Activated naive CD4-positive, alpha-beta T cell treated with anti-CD3 and anti-CD28 coated beads for 36 hours (primary cell): Measurements from ENCODE around the gene CHRM1. TPM values are rescaled to one million over a fixed set of nuclear protein-coding genes. Genes with fewer than 3 reads are reported as not detected.
A peak's percentile ranks its signal among the peaks of the same experiment; 100 is the strongest.

Experiments
- CTCF ChIA-PET: fragments of 350-600 bp; sonication (Branson Sonifier 250); formaldehyde crosslinking; loops from one replicate; lab custom pipeline; 2021; ENCODE audit warnings: antibody characterized with exemption; lab: Charles Lee
- DNase-seq: peaks from one replicate; pipeline ENCODE4 v3.0.0-alpha.2; 2020
- H3K27ac Mint-ChIP-seq: one replicate; pipeline ENCODE4 v1.8.0; 2021; ENCODE audit warnings: mild to moderate bottlenecking, mixed read lengths
- H3K27me3 Mint-ChIP-seq: one replicate; pipeline ENCODE4 v1.8.0; 2021; ENCODE audit warnings: low read depth, mixed read lengths
- H3K36me3 Mint-ChIP-seq: one replicate; pipeline ENCODE4 v1.8.0; 2021; ENCODE audit warnings: low read depth, mixed read lengths
- H3K4me1 Mint-ChIP-seq: one replicate; pipeline ENCODE4 v1.8.0; 2021; ENCODE audit warnings: low read depth, mixed read lengths
- H3K4me3 Mint-ChIP-seq: one replicate; pipeline ENCODE4 v1.8.0; 2021; ENCODE audit warnings: mild to moderate bottlenecking, moderate library complexity, mixed read lengths
- H3K9me3 Mint-ChIP-seq: one replicate; pipeline ENCODE4 v1.8.0; 2021; ENCODE audit warnings: mixed read lengths
- intact Hi-C: fragments of 100-400 bp; cut with micrococcal nuclease; formaldehyde crosslinking; loops from one replicate; pipeline ENCODE4 v1.15.1; 2023
- total RNA-seq, 2 experiments: library from RNA; stranded (reverse); gene quantifications; one replicate each; pipeline ENCODE4 v1.2.3, GENCODE V29; 2021

The CHRM1 gene
- total RNA-seq, 2 experiments from 2014 or later: not detected

GRCh38 chr11:62892077-62892922 lies 28.9 kb downstream of the CHRM1 start:
- H3K4me3 Mint-ChIP-seq: no peak overlapping the region
- intact Hi-C loops: loop anchor here (10.0 kb wide), 1 partner anchor 673 kb away; the partner anchor contains the start of gene PLAAT2
- no peak for DNase-seq

GRCh38 chr11:62889484-62890437 lies 31.4 kb downstream of the CHRM1 start:
- CTCF ChIA-PET: interaction anchor here (0.7 kb wide), 1 partner anchor 222 kb away, joined by 4 read pairs; no protein-coding TSS in a partner anchor
- H3K9me3 Mint-ChIP-seq: no peaks in the 10 kb centered on the region
- H3K4me3 Mint-ChIP-seq: no peak overlapping the region
- intact Hi-C loops: loop anchor here (10.0 kb wide), 1 partner anchor 675 kb away; the partner anchor contains the start of gene PLAAT2
- DNase-seq: peak; percentile 23
- H3K4me1 Mint-ChIP-seq: peaks cover 22% of the 10 kb centered on the region
- H3K36me3 Mint-ChIP-seq: peaks cover 47% of the 10 kb centered on the region
- H3K27ac Mint-ChIP-seq: peak overlapping the region; percentile 78
- no peaks in the 10 kb centered on the region for H3K27me3 Mint-ChIP-seq

More at GRCh38 chr11:62892077-62892922, 28.9 kb downstream of the CHRM1 start:
- no peak overlapping the region for H3K27ac Mint-ChIP-seq
- H3K4me1 Mint-ChIP-seq: peaks cover 6% of the 10 kb centered on the region
- H3K9me3 Mint-ChIP-seq: no peaks in the 10 kb centered on the region
- peaks cover 24% of the 10 kb centered on the region for H3K36me3 Mint-ChIP-seq
- peaks cover 3% of the 10 kb centered on the region for H3K27me3 Mint-ChIP-seq
- CTCF ChIA-PET: interaction anchor here (0.7 to 1.2 kb wide), 3 partner anchors 14 to 122 kb away, joined by 3 to 6 read pairs (median 5); no protein-coding TSS in a partner anchor

- no peak for DNase-seq
- Mint-ChIP-seq H3K4me3 (no peak overlapping the region), H3K9me3 (no peaks in the 10 kb centered on the region), H3K27me3 (no peaks in the 10 kb centered on the region), H3K27ac (peak overlapping the region; percentile 78), H3K36me3 (peaks cover 51% of the 10 kb centered on the region), H3K4me1 (peaks cover 27% of the 10 kb centered on the region)
- CTCF ChIA-PET: no interaction called here
- intact Hi-C loops: no loop called here
These were observed 32.1 kb downstream of the CHRM1 start for GRCh38 chr11:62889126-62889483.

GRCh38 chr11:62888406-62888805 lies 32.8 kb downstream of the CHRM1 start:
- no peak overlapping the region for H3K27ac Mint-ChIP-seq
- CTCF ChIA-PET: no interaction called here

GRCh38 chr11:62885137-62885750 lies 35.9 kb downstream of the CHRM1 start:
- Mint-ChIP-seq H3K36me3 (peaks cover 88% of the 10 kb centered on the region), H3K9me3 (no peaks in the 10 kb centered on the region), H3K27me3 (no peaks in the 10 kb centered on the region), H3K27ac (peak overlapping the region; percentile 57), H3K4me3 (peak overlapping the region; percentile 22), H3K4me1 (peaks cover 43% of the 10 kb centered on the region)
- intact Hi-C loops: no loop called here
- no peak for DNase-seq
- CTCF ChIA-PET: interaction anchor here (0.6 to 2.4 kb wide), 5 partner anchors 12 to 46 kb away, joined by 3 to 10 read pairs (median 4); partner anchors contain the start of gene WDR74

More at GRCh38 chr11:62888406-62888805, 32.8 kb downstream of the CHRM1 start:
- Mint-ChIP-seq H3K27me3 (no peaks in the 10 kb centered on the region), H3K4me3 (no peak overlapping the region), H3K4me1 (peaks cover 34% of the 10 kb centered on the region), H3K36me3 (peaks cover 58% of the 10 kb centered on the region), H3K9me3 (no peaks in the 10 kb centered on the region)
- DNase-seq: no peak
- intact Hi-C loops: no loop called here

- CTCF ChIA-PET: interaction anchor here (0.6 to 2.4 kb wide), 5 partner anchors 14 to 97 kb away, joined by 3 to 10 read pairs (median 4); no protein-coding TSS in a partner anchor
- Mint-ChIP-seq H3K4me1 (peaks cover 55% of the 10 kb centered on the region), H3K9me3 (no peaks in the 10 kb centered on the region)
These were observed 37.5 kb downstream of the CHRM1 start for GRCh38 chr11:62883673-62884072.

GRCh38 chr11:62882788-62883501 lies 38.2 kb downstream of the CHRM1 start:
- peaks cover 53% of the 10 kb centered on the region for H3K4me1 Mint-ChIP-seq
- intact Hi-C loops: no loop called here
- DNase-seq: no peak
- H3K27me3 Mint-ChIP-seq: no peaks in the 10 kb centered on the region
- CTCF ChIA-PET: interaction anchor here (0.6 to 1.7 kb wide), 4 partner anchors 21 to 261 kb away, joined by 3 to 5 read pairs (median 4); no protein-coding TSS in a partner anchor
- H3K9me3 Mint-ChIP-seq: no peaks in the 10 kb centered on the region
- H3K27ac Mint-ChIP-seq: peak overlapping the region; percentile 100
- H3K36me3 Mint-ChIP-seq: peaks cover 75% of the 10 kb centered on the region
- peak overlapping the region; percentile 100 for H3K4me3 Mint-ChIP-seq

More at GRCh38 chr11:62883673-62884072, 37.5 kb downstream of the CHRM1 start:
- DNase-seq: no peak
- intact Hi-C loops: no loop called here
- no peaks in the 10 kb centered on the region for H3K27me3 Mint-ChIP-seq
- peak overlapping the region; percentile 100 for H3K4me3 Mint-ChIP-seq
- peak overlapping the region; percentile 100 for H3K27ac Mint-ChIP-seq
- H3K36me3 Mint-ChIP-seq: peaks cover 80% of the 10 kb centered on the region

GRCh38 chr11:62882431-62882749 lies 38.8 kb downstream of the CHRM1 start:
- Mint-ChIP-seq H3K27ac (peak overlapping the region; percentile 100), H3K27me3 (no peaks in the 10 kb centered on the region), H3K9me3 (no peaks in the 10 kb centered on the region), H3K36me3 (peaks cover 74% of the 10 kb centered on the region), H3K4me1 (peaks cover 53% of the 10 kb centered on the region), H3K4me3 (peak overlapping the region; percentile 100)
- peak; percentile 25 for DNase-seq
- CTCF ChIA-PET: interaction anchor here (0.6 to 1.7 kb wide), 5 partner anchors 20 to 260 kb away, joined by 3 to 6 read pairs (median 5); partner anchors contain the start of gene NXF1
- intact Hi-C loops: no loop called here

GRCh38 chr11:62881579-62882430 lies 39.4 kb downstream of the CHRM1 start:
- CTCF ChIA-PET: interaction anchor here (0.6 to 1.7 kb wide), 11 partner anchors 24 to 260 kb away, joined by 3 to 10 read pairs (median 4); partner anchors contain the start of genes HNRNPUL2 and NXF1
- Mint-ChIP-seq H3K4me1 (peaks cover 49% of the 10 kb centered on the region), H3K9me3 (no peaks in the 10 kb centered on the region)

More at GRCh38 chr11:62881579-62882430, 39.4 kb downstream of the CHRM1 start:
- Mint-ChIP-seq H3K4me3 (peak overlapping the region; percentile 100), H3K36me3 (peaks cover 73% of the 10 kb centered on the region), H3K27ac (peak overlapping the region; percentile 100), H3K27me3 (no peaks in the 10 kb centered on the region)
- intact Hi-C loops: loop anchor here (1.0 to 2.0 kb wide), 9 partner anchors 26 to 281 kb away; partner anchors contain the start of genes HNRNPUL2, MTA2, POLR2G and STX5
- peak; percentile 99 for DNase-seq
